H1 (cell line): ENCODE data around the gene PPM1M.

Experiments
- CHD1 ChIP-seq: IDR thresholded peaks from 2 replicates; pipeline ENCODE4 v1.6.1; 2012; ENCODE audit warnings: low read depth, low read length, improper control_type of control experiment
- CHD2 ChIP-seq: IDR thresholded peaks from 2 replicates; pipeline ENCODE4 v1.6.1; 2012; ENCODE audit warnings: low read length, improper control_type of control experiment
- CTCF ChIP-seq, 3 experiments: IDR thresholded peaks; 1 replicate in 2 of 3; 2 replicates in 1 of 3; pipeline versions ENCODE4 v1.5.1 to v1.6.1; 2011; ENCODE audit warnings: low read length in 3 of 3, mild to moderate bottlenecking in 3 of 3, inconsistent platforms in 2 of 3, low read depth in 1 of 3, moderate library complexity in 1 of 3; ENCODE audit not compliant: insufficient read depth in 1 of 3; ENCODE audit errors: control extremely low read depth in 1 of 3
- EP300 ChIP-seq, 2 experiments: IDR thresholded peaks; 1 replicate in 1 of 2; 2 replicates in 1 of 2; pipeline ENCODE4 v1.6.1; 2011 to 2012; ENCODE audit warnings: low read depth in 2 of 2, low read length in 2 of 2, mild to moderate bottlenecking in 2 of 2, borderline replicate concordance in 1 of 2, inconsistent platforms in 1 of 2, moderate library complexity in 1 of 2
- EZH2 ChIP-seq: fragments of 200-600 bp; sonication (generic); IDR thresholded peaks from 2 replicates; pipeline ENCODE4 v1.7.1; 2012; ENCODE audit warnings: low read depth, mild to moderate bottlenecking, moderate library complexity, low read length, inconsistent platforms; ENCODE audit not compliant: severe bottlenecking
- POLR2A ChIP-seq, 2 experiments: IDR thresholded peaks; 1 replicate in 1 of 2; 2 replicates in 1 of 2; pipeline ENCODE4 v1.6.1; 2011; ENCODE audit warnings: low read depth in 2 of 2, low read length in 2 of 2, mild to moderate bottlenecking in 2 of 2; ENCODE audit errors: control extremely low read depth in 1 of 2
- RAD21 ChIP-seq, 2 experiments: IDR thresholded peaks in 1 of 2; conservative IDR thresholded peaks in 1 of 2; 2 replicates each; pipeline ENCODE4 v1.6.1; 2011; ENCODE audit warnings: low read depth in 2 of 2, low read length in 2 of 2, improper control_type of control experiment in 1 of 2, inconsistent platforms in 1 of 2, mild to moderate bottlenecking in 1 of 2, moderate library complexity in 1 of 2
- SIN3A ChIP-seq, 2 experiments: IDR thresholded peaks in 1 of 2; conservative IDR thresholded peaks in 1 of 2; 2 replicates each; pipeline ENCODE4 v1.6.1; 2011 to 2012; ENCODE audit warnings: low read length in 2 of 2, improper control_type of control experiment in 1 of 2, low read depth in 1 of 2, mild to moderate bottlenecking in 1 of 2
- SP1 ChIP-seq: IDR thresholded peaks from 2 replicates; pipeline ENCODE4 v1.6.1; 2011; ENCODE audit warnings: low read depth, low read length
- SP2 ChIP-seq: IDR thresholded peaks from 2 replicates; pipeline ENCODE4 v1.6.1; 2012; ENCODE audit warnings: mild to moderate bottlenecking, low read length, inconsistent platforms
- SUZ12 ChIP-seq: fragments of 200-600 bp; sonication (generic); IDR thresholded peaks from 2 replicates; pipeline ENCODE4 v1.6.1; 2012; ENCODE audit warnings: mild to moderate bottlenecking, inconsistent platforms, low read length, moderate library complexity, mixed read lengths
- YY1 ChIP-seq: IDR thresholded peaks from 2 replicates; pipeline ENCODE4 v1.6.1; 2011; ENCODE audit warnings: low read depth, mild to moderate bottlenecking, low read length
- ZNF274 ChIP-seq: IDR thresholded peaks from 2 replicates; pipeline ENCODE4 v1.7.0; 2012; ENCODE audit warnings: low read length, borderline replicate concordance; ENCODE audit errors: extremely low read depth

GRCh38 chr3:52215351-52215750 is 30.2 kb upstream of the PPM1M start:
- TF ChIP-seq CTCF (IDR thresholded peaks at IDR 0.05; ENCODE audit: control extremely low read depth in 1 of 3, insufficient read depth in 1 of 3, low read depth in 1 of 3, low read length in 3 of 3) (no peak), SUZ12 (no peak), EZH2 (no peak), RAD21 (IDR thresholded peaks at IDR 0.05 in 1 of 2, conservative IDR thresholded peaks at IDR 0.05 in 1 of 2; ENCODE audit: low read depth in 2 of 2, low read length in 2 of 2) (no peak), EP300 (IDR thresholded peaks at IDR 0.05; ENCODE audit: borderline replicate concordance in 1 of 2, low read depth in 2 of 2, low read length in 2 of 2) (no peak), CHD2 (no peak), YY1 (no peak), SP1 (no peak), SIN3A (conservative IDR thresholded peaks at IDR 0.05 in 1 of 2, IDR thresholded peaks at IDR 0.05 in 1 of 2; ENCODE audit: low read depth in 1 of 2, low read length in 2 of 2) (no peak), SP2 (no peak), CHD1 (no peak), ZNF274 (no peak), POLR2A (IDR thresholded peaks at IDR 0.05; ENCODE audit: control extremely low read depth in 1 of 2, low read depth in 2 of 2, low read length in 2 of 2) (no peak)
